IPS-20b (cell line): ENCODE data around the gene TCF23.

Experiments
- H3K27ac ChIP-seq: one replicate; pipeline ENCODE4 v1.5.1; 2013; ENCODE audit warnings: low read length
- H3K27me3 ChIP-seq: 2 replicates; pipeline ENCODE4 v1.6.1; 2013; ENCODE audit warnings: mild to moderate bottlenecking, low read length, inconsistent platforms; ENCODE audit not compliant: insufficient read depth
- H3K36me3 ChIP-seq: 2 replicates; pipeline ENCODE4 v1.6.1; 2013; ENCODE audit warnings: low read depth, mild to moderate bottlenecking, inconsistent platforms, low read length, moderate library complexity; ENCODE audit not compliant: insufficient read depth
- H3K4me1 ChIP-seq: 2 replicates; pipeline ENCODE4 v1.6.1; 2013; ENCODE audit warnings: mild to moderate bottlenecking, control low read depth, inconsistent platforms, low read length, moderate library complexity; ENCODE audit not compliant: insufficient read depth
- H3K4me3 ChIP-seq: 2 replicates; pipeline ENCODE4 v1.5.1; 2013; ENCODE audit warnings: mild to moderate bottlenecking, low read length, inconsistent platforms
- H3K9ac ChIP-seq: 2 replicates; pipeline ENCODE4 v1.6.1; 2013; ENCODE audit warnings: low read depth, mild to moderate bottlenecking, inconsistent platforms, low read length, moderate library complexity
- H3K9me3 ChIP-seq: 2 replicates; pipeline ENCODE4 v1.6.1; 2013; ENCODE audit warnings: mild to moderate bottlenecking, low read depth, low read length, inconsistent platforms; ENCODE audit not compliant: insufficient read depth

TCF23 gene

GRCh38 chr2:27147935-27148334, 869 bp upstream of the TCF23 start:
- Histone ChIP-seq H3K27me3 (peaks cover 6% of the 10 kb centered on the region), H3K27ac (no peak overlapping the region), H3K36me3 (no peaks in the 10 kb centered on the region), H3K4me1 (no peaks in the 10 kb centered on the region), H3K9me3 (no peaks in the 10 kb centered on the region), H3K9ac (no peak overlapping the region), H3K4me3 (no peak overlapping the region)

GRCh38 chr2:27149570-27150405, 984 bp downstream of the TCF23 start:
- no peaks in the 10 kb centered on the region for H3K27me3 ChIP-seq
- H3K27ac ChIP-seq, result no peak overlapping the region
- H3K4me3 ChIP-seq, result no peak overlapping the region
- H3K36me3 ChIP-seq, result no peaks in the 10 kb centered on the region
- no peaks in the 10 kb centered on the region for H3K9me3 ChIP-seq
- no peaks in the 10 kb centered on the region for H3K4me1 ChIP-seq
- H3K9ac ChIP-seq, result no peak overlapping the region

- Histone ChIP-seq H3K9ac (no peak overlapping the region), H3K4me1 (no peaks in the 10 kb centered on the region), H3K36me3 (no peaks in the 10 kb centered on the region), H3K9me3 (no peaks in the 10 kb centered on the region), H3K27ac (no peak overlapping the region), H3K4me3 (no peak overlapping the region), H3K27me3 (no peaks in the 10 kb centered on the region)
Measured at GRCh38 chr2:27150639-27151230, 1.9 kb downstream of the TCF23 start.

GRCh38 chr2:27152102-27152795, 3.4 kb downstream of the TCF23 start:
- no peaks in the 10 kb centered on the region for H3K36me3 ChIP-seq
- no peaks in the 10 kb centered on the region for H3K27me3 ChIP-seq
- H3K4me1 ChIP-seq, result no peaks in the 10 kb centered on the region
- H3K4me3 ChIP-seq, result no peak overlapping the region
- no peaks in the 10 kb centered on the region for H3K9me3 ChIP-seq
- no peak overlapping the region for H3K9ac ChIP-seq
- H3K27ac ChIP-seq, result no peak overlapping the region

- Histone ChIP-seq H3K36me3 (no peaks in the 10 kb centered on the region), H3K27ac (no peak overlapping the region), H3K27me3 (no peaks in the 10 kb centered on the region), H3K9me3 (no peaks in the 10 kb centered on the region), H3K4me1 (no peaks in the 10 kb centered on the region), H3K4me3 (no peak overlapping the region), H3K9ac (no peak overlapping the region)
Measured at GRCh38 chr2:27152796-27153464, 4.1 kb downstream of the TCF23 start.

- no peak overlapping the region for H3K27ac ChIP-seq
- no peaks in the 10 kb centered on the region for H3K36me3 ChIP-seq
- H3K4me1 ChIP-seq, result no peaks in the 10 kb centered on the region
- H3K27me3 ChIP-seq, result no peaks in the 10 kb centered on the region
- H3K9me3 ChIP-seq, result no peaks in the 10 kb centered on the region
- no peak overlapping the region for H3K9ac ChIP-seq
- H3K4me3 ChIP-seq, result no peak overlapping the region
Measured at GRCh38 chr2:27154488-27154887, 5.7 kb downstream of the TCF23 start.

GRCh38 chr2:27155069-27155520, 6.3 kb downstream of the TCF23 start:
- Histone ChIP-seq H3K36me3 (no peaks in the 10 kb centered on the region), H3K4me1 (no peaks in the 10 kb centered on the region), H3K4me3 (no peak overlapping the region), H3K9ac (no peak overlapping the region), H3K27ac (no peak overlapping the region), H3K27me3 (no peaks in the 10 kb centered on the region), H3K9me3 (no peaks in the 10 kb centered on the region)

- Histone ChIP-seq H3K36me3 (no peaks in the 10 kb centered on the region), H3K4me3 (no peak overlapping the region), H3K27me3 (no peaks in the 10 kb centered on the region), H3K4me1 (no peaks in the 10 kb centered on the region), H3K9me3 (no peaks in the 10 kb centered on the region), H3K9ac (no peak overlapping the region), H3K27ac (no peak overlapping the region)
Measured at GRCh38 chr2:27158468-27158867, 9.7 kb downstream of the TCF23 start.

- Histone ChIP-seq H3K9ac (no peak overlapping the region), H3K4me3 (no peak overlapping the region), H3K4me1 (no peaks in the 10 kb centered on the region)
Measured at GRCh38 chr2:27159271-27159670, 10.5 kb downstream of the TCF23 start.

GRCh38 chr2:27160191-27160590, 11.4 kb downstream of the TCF23 start:
- Histone ChIP-seq H3K9me3 (peaks cover 3% of the 10 kb centered on the region; the same call in 1 of the 2 replicates), H3K4me1 (no peaks in the 10 kb centered on the region; the same call in 1 of the 2 replicates), H3K36me3 (no peaks in the 10 kb centered on the region), H3K27me3 (no peaks in the 10 kb centered on the region), H3K4me3 (no peak overlapping the region), H3K9ac (no peak overlapping the region), H3K27ac (no peak overlapping the region)

More at GRCh38 chr2:27159271-27159670, 10.5 kb downstream of the TCF23 start:
- H3K9me3 ChIP-seq, result no peaks in the 10 kb centered on the region
- no peaks in the 10 kb centered on the region for H3K36me3 ChIP-seq
- H3K27me3 ChIP-seq, result no peaks in the 10 kb centered on the region
- H3K27ac ChIP-seq, result no peak overlapping the region
